GM12878 (cell line): Measurements from ENCODE around the gene TMSB4X. TPM values are rescaled to one million over a fixed set of nuclear protein-coding genes. Genes with fewer than 3 reads are reported as not detected.

Source experiments
- ATF3 ChIP-seq: IDR thresholded peaks from 2 replicates; pipeline ENCODE4 v1.6.1; 2011; ENCODE audit warnings: low read depth, mild to moderate bottlenecking, low read length, moderate library complexity, borderline replicate concordance; ENCODE audit errors: extremely low read depth
- BMI1 ChIP-seq: fragments of 450-650 bp; IDR thresholded peaks from 2 replicates; pipeline ENCODE4 v1.6.1; 2016; ENCODE audit warnings: mild to moderate bottlenecking, moderate library complexity, borderline replicate concordance
- CBFB ChIP-seq: IDR thresholded peaks from 2 replicates; pipeline ENCODE4 v1.6.1; 2016; ENCODE audit warnings: antibody characterized with exemption, low read depth
- CBX3 ChIP-seq: fragments of 200-600 bp; sonication (generic); IDR thresholded peaks from 2 replicates; pipeline ENCODE4 v1.6.1; 2016; ENCODE audit warnings: low read depth, borderline replicate concordance
- CREM ChIP-seq: IDR thresholded peaks from 2 replicates; pipeline ENCODE4 v1.6.1; 2014; ENCODE audit warnings: antibody characterized with exemption, low read depth
- DPF2 ChIP-seq: fragments of 450-650 bp; IDR thresholded peaks from 2 replicates; pipeline ENCODE4 v1.6.1; 2017; ENCODE audit warnings: mild to moderate bottlenecking
- E2F4 ChIP-seq: IDR thresholded peaks from 2 replicates; pipeline ENCODE4 v1.6.1; 2012; ENCODE audit warnings: low read depth, low read length, improper control_type of control experiment
- E4F1 ChIP-seq: fragments of 450-650 bp; IDR thresholded peaks from 2 replicates; pipeline ENCODE4 v1.6.1; 2018; ENCODE audit warnings: borderline replicate concordance, mild to moderate bottlenecking; ENCODE audit not compliant: partially characterized antibody
- EGR1 ChIP-seq, 2 experiments: IDR thresholded peaks; 1 replicate in 1 of 2; 2 replicates in 1 of 2; pipeline ENCODE4 v1.6.1; 2011 to 2012; ENCODE audit warnings: low read depth in 2 of 2, low read length in 2 of 2, borderline replicate concordance in 1 of 2, mild to moderate bottlenecking in 1 of 2, moderate library complexity in 1 of 2
- EP300 ChIP-seq, 2 experiments: fragments of 150-350 bp in 1 of 2; IDR thresholded peaks; 2 replicates each; pipeline ENCODE4 v1.6.1; 2011 to 2012; ENCODE audit warnings: low read depth in 2 of 2, low read length in 2 of 2, borderline replicate concordance in 1 of 2, improper control_type of control experiment in 1 of 2, inconsistent platforms in 1 of 2; ENCODE audit not compliant: control insufficient read depth in 1 of 2
- FOS ChIP-seq: IDR thresholded peaks from 3 replicates; pipeline ENCODE4 v1.6.1; 2011; ENCODE audit warnings: borderline replicate concordance; ENCODE audit not compliant: insufficient read length; ENCODE audit errors: extremely low read depth
- HDGF ChIP-seq: fragments of 450-650 bp; IDR thresholded peaks from 2 replicates; pipeline ENCODE4 v1.6.1; 2016; ENCODE audit warnings: antibody characterized with exemption
- IKZF2 ChIP-seq, 2 experiments: fragments of 450-650 bp; IDR thresholded peaks; 2 replicates each; pipeline ENCODE4 v1.6.1; 2017; ENCODE audit warnings: mild to moderate bottlenecking in 2 of 2, moderate library complexity in 2 of 2
- KAT2A ChIP-seq: conservative IDR thresholded peaks from 2 replicates; pipeline ENCODE4 v1.6.1; 2011; ENCODE audit warnings: low read depth, low read length; ENCODE audit not compliant: control insufficient read depth
- MEF2A ChIP-seq: IDR thresholded peaks from 2 replicates; pipeline ENCODE4 v1.6.1; 2011; ENCODE audit warnings: low read depth, mild to moderate bottlenecking, low read length, moderate library complexity; ENCODE audit not compliant: insufficient read depth
- MTA3 ChIP-seq: IDR thresholded peaks from 2 replicates; pipeline ENCODE4 v1.6.1; 2012; ENCODE audit warnings: low read length, inconsistent platforms, borderline replicate concordance
- NBN ChIP-seq: fragments of 450-650 bp; IDR thresholded peaks from 2 replicates; pipeline ENCODE4 v1.6.1; 2016
- NR2C2 ChIP-seq: IDR thresholded peaks from 2 replicates; pipeline ENCODE4 v1.6.1; 2011; ENCODE audit warnings: borderline replicate concordance, low read depth; ENCODE audit not compliant: control insufficient read depth, insufficient read length
- PML ChIP-seq: IDR thresholded peaks from 2 replicates; pipeline ENCODE4 v1.6.1; 2012; ENCODE audit warnings: low read length, inconsistent platforms
- SMAD1 ChIP-seq: fragments of 450-650 bp; IDR thresholded peaks from 2 replicates; pipeline ENCODE4 v1.6.1; 2018; ENCODE audit warnings: mild to moderate bottlenecking, low read depth; ENCODE audit not compliant: partially characterized antibody
- TARDBP ChIP-seq: IDR thresholded peaks from 2 replicates; pipeline ENCODE4 v1.6.1; 2016; ENCODE audit warnings: borderline replicate concordance
- TCF3 ChIP-seq: IDR thresholded peaks from 2 replicates; pipeline ENCODE4 v1.6.1; 2012; ENCODE audit warnings: low read depth, mild to moderate bottlenecking, low read length, borderline replicate concordance; ENCODE audit not compliant: insufficient read depth
- TCF7 ChIP-seq: IDR thresholded peaks from 2 replicates; pipeline ENCODE4 v1.6.1; 2014; ENCODE audit warnings: antibody characterized with exemption, borderline replicate concordance
- YY1 ChIP-seq: IDR thresholded peaks from 2 replicates; pipeline ENCODE4 v1.6.1; 2011; ENCODE audit warnings: low read depth, mild to moderate bottlenecking, low read length
- ZNF274 ChIP-seq: IDR thresholded peaks from one replicate; pipeline ENCODE4 v1.8.0; 2011; ENCODE audit not compliant: insufficient read length, insufficient read depth
- ZNF384 ChIP-seq: IDR thresholded peaks from 2 replicates; pipeline ENCODE4 v1.6.1; 2012; ENCODE audit warnings: low read depth, mild to moderate bottlenecking, low read length, improper control_type of control experiment, borderline replicate concordance
- ZSCAN29 ChIP-seq: fragments of 450-650 bp; IDR thresholded peaks from 2 replicates; pipeline ENCODE4 v1.6.1; 2017; ENCODE audit warnings: mild to moderate bottlenecking, moderate library complexity
- polyA plus RNA-seq, 11 experiments: library from polyadenylated mRNA; depleted of rRNA in 4 of 11; unstranded in 6 of 11; stranded (reverse) in 5 of 11; fragments of >200 nt; fragmentation: Nextera tagmentation in 4 of 11; fragmentation: Illumina TruSeq in 1 of 11; extraction: Ambion mirVana in 4 of 11; extraction: Trizol in 1 of 11; gene quantifications; 1 replicate in 1 of 11; 2 replicates in 10 of 11; pipeline versions ENCODE4 v1.2.1 to v1.2.3, GENCODE V29; 2011 to 2016; ENCODE audit warnings: inconsistent platforms in 2 of 11, missing spikeins in 2 of 11, low read depth in 1 of 11
- total RNA-seq, 4 experiments: library from RNA; depleted of rRNA in 3 of 4; stranded (reverse); fragments of >200 nt in 3 of 4; fragmentation: Illumina TruSeq in 1 of 4; extraction: Trizol in 1 of 4; gene quantifications; 2 replicates each; pipeline versions ENCODE4 v1.2.1 to v1.2.3, GENCODE V29; 2013 to 2021

The TMSB4X gene
- total and polyA plus RNA-seq, 10 of the 15 experiments (the other 5 are each of a cell fraction or from before 2014, with no cell fraction given): 13,924 to 37,234 (median 23,705) TPM

- TF ChIP-seq ATF3: no peak
- no peak for TF ChIP-seq KAT2A
- TF ChIP-seq PML: 0 out of 2 replicates have a peak, but pooled peaks have one; percentile 40
- TF ChIP-seq HDGF: no peak; the same call in 1 of the 2 replicates
- TF ChIP-seq YY1: 0 out of 2 replicates have a peak, but pooled peaks have one; percentile 37
- peak; percentile 87 to 88 for TF ChIP-seq IKZF2 (IDR thresholded peaks at IDR 0.05)
- no peak for TF ChIP-seq SMAD1
- TF ChIP-seq ZNF274: no peak
- TF ChIP-seq TCF3: peak; percentile 73; the same call in 1 of the 2 replicates
- peak; percentile 50; the same call in 1 of the 2 replicates for TF ChIP-seq MTA3
- TF ChIP-seq EGR1 (IDR thresholded peaks at IDR 0.05; ENCODE audit: borderline replicate concordance in 1 of 2, low read depth in 2 of 2, low read length in 2 of 2): no peak
- TF ChIP-seq EP300 (IDR thresholded peaks at IDR 0.05; ENCODE audit: borderline replicate concordance in 1 of 2, control insufficient read depth in 1 of 2, low read depth in 2 of 2, low read length in 2 of 2): peak; percentile 68 to 87; a peak in 3 of 4 replicates
- no peak for TF ChIP-seq E2F4
- peak; percentile 97 for TF ChIP-seq CBFB
- peak; percentile 45; the same call in 1 of the 2 replicates for TF ChIP-seq CREM
- TF ChIP-seq NR2C2: no peak
- peak; percentile 36; the same call in 1 of the 2 replicates for TF ChIP-seq MEF2A
- peak; percentile 93 for TF ChIP-seq DPF2
- TF ChIP-seq E4F1: no peak
- no peak for TF ChIP-seq FOS
- TF ChIP-seq ZNF384: no peak
- peak; percentile 66; the same call in 1 of the 2 replicates for TF ChIP-seq BMI1
- no peak for TF ChIP-seq ZSCAN29
- no peak for TF ChIP-seq CBX3
- 0 out of 2 replicates have a peak, but pooled peaks have one; percentile 9 for TF ChIP-seq TCF7
- TF ChIP-seq TARDBP: no peak
- TF ChIP-seq NBN: peak; percentile 95
Measured at GRCh38 chrX:12984603-12985319, 9.9 kb downstream of the TMSB4X start (continued).
